Ishikawa (cell line): ENCODE data around the gene TMEM235.

ENCODE experiments used
- CEBPB ChIP-seq: IDR thresholded peaks from 2 replicates; pipeline ENCODE4 v1.6.1; 2012
- CREB1 ChIP-seq: IDR thresholded peaks from 2 replicates; pipeline ENCODE4 v1.6.1; 2012; ENCODE audit warnings: low read depth
- EGR1 ChIP-seq: IDR thresholded peaks from 2 replicates; pipeline ENCODE4 v1.6.1; 2012
- EP300 ChIP-seq: IDR thresholded peaks from 2 replicates; pipeline ENCODE4 v1.6.1; 2012; ENCODE audit warnings: borderline replicate concordance
- FOXM1 ChIP-seq: IDR thresholded peaks from 2 replicates; pipeline ENCODE4 v1.6.1; 2012; ENCODE audit warnings: low read depth, borderline replicate concordance
- NFIC ChIP-seq: IDR thresholded peaks from 2 replicates; pipeline ENCODE4 v1.6.1; 2012
- RAD21 ChIP-seq: IDR thresholded peaks from 2 replicates; pipeline ENCODE4 v1.6.1; 2012; ENCODE audit warnings: low read depth
- REST ChIP-seq: IDR thresholded peaks from 2 replicates; pipeline ENCODE4 v1.6.1; 2012; ENCODE audit warnings: low read depth, mild to moderate bottlenecking
- TAF1 ChIP-seq: IDR thresholded peaks from 2 replicates; pipeline ENCODE4 v1.6.1; 2012; ENCODE audit warnings: low read depth, mild to moderate bottlenecking
- TCF12 ChIP-seq: IDR thresholded peaks from 2 replicates; pipeline ENCODE4 v1.6.1; 2012; ENCODE audit warnings: low read depth
- TEAD4 ChIP-seq: IDR thresholded peaks from 2 replicates; pipeline ENCODE4 v1.6.1; 2012
- YY1 ChIP-seq: IDR thresholded peaks from 2 replicates; pipeline ENCODE4 v1.6.1; 2012; ENCODE audit warnings: low read depth
- ZBTB7A ChIP-seq: IDR thresholded peaks from 2 replicates; pipeline ENCODE4 v1.6.1; 2012; ENCODE audit warnings: low read depth
- TF ChIP-seq, protein P1 (sequence below): IDR thresholded peaks from 2 replicates; pipeline ENCODE4 v1.6.1; 2012
- TF ChIP-seq, protein P2 (sequence below): IDR thresholded peaks from 2 replicates; pipeline ENCODE4 v1.6.1; 2012

The TMEM235 gene

DNA sequence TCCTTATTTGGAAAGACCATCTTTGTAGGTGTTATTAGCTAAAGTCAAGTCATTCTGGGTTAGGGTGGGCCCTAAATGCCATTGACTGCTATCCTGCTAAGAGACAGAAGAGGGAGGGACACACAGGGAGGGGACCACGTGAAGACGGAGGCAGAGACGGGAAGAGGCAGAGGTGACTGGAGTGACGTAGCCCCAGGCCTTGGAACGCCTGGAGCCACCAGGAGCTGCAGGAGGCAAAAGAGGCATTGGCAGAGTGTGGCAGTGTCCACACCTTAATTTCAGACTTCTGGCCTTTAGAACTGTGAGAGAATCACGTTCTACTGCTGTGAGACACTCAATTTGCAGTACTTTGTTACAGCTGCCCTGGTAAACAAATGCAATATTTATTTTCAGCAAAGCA is 31.0 kb upstream of the TMEM235 start:
- no peak for TF ChIP-seq ZBTB7A
- TF ChIP-seq TCF12 = no peak
- TF ChIP-seq, protein P1, sequence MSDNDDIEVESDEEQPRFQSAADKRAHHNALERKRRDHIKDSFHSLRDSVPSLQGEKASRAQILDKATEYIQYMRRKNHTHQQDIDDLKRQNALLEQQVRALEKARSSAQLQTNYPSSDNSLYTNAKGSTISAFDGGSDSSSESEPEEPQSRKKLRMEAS = no peak
- TF ChIP-seq YY1 = no peak
- no peak for TF ChIP-seq RAD21
- TF ChIP-seq EGR1 = no peak
- no peak for TF ChIP-seq TAF1
- TF ChIP-seq CREB1 = no peak
- no peak for TF ChIP-seq CEBPB
- TF ChIP-seq REST = no peak
- no peak for TF ChIP-seq TEAD4
- TF ChIP-seq NFIC = no peak
- no peak for TF ChIP-seq FOXM1
- TF ChIP-seq, protein P2, sequence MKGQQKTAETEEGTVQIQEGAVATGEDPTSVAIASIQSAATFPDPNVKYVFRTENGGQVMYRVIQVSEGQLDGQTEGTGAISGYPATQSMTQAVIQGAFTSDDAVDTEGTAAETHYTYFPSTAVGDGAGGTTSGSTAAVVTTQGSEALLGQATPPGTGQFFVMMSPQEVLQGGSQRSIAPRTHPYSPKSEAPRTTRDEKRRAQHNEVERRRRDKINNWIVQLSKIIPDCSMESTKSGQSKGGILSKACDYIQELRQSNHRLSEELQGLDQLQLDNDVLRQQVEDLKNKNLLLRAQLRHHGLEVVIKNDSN = no peak
- TF ChIP-seq EP300 = no peak

- TF ChIP-seq EGR1 = no peak
- no peak for TF ChIP-seq FOXM1
- TF ChIP-seq, protein P1 = no peak
Observed at GRCh38 chr17:78202666-78203065, 28.8 kb upstream of the TMEM235 start.

DNA sequence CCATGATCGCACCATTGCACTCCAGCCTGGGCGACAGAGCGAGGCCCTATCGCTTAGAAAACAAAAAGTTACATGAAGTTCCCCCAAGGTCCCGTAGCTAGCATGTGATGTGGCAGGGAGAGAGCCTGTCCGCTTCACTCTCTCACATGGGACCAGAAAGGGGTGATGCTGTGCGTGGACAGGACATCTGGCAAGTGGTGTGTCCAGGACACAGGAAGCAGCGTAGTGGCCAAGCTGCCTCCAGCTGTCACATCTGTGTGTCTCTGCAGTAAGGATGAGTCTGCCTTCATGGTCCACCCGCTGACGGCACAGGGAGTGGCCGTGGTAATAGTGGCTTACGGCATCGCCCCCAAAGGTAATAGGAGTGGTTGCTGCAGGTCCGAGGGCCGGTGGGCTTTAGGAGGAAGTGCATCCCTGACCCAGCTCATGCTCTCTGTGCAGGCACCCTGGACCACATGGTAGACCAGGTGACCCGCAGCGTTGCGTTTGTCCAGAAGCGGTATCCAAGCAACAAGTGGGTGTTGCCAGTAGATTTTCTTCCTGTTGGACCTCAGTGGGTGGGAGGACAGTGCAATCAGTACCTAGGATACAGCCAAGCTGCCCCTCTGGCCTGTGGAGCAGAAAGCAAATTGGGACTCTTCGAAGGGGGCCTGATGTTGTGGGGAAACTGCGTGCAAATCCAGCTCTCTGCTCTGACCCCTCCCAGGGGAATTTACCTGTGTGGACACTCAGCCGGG is 26.9 kb upstream of the TMEM235 start:
- no peak for TF ChIP-seq TEAD4
- no peak for TF ChIP-seq CEBPB
- TF ChIP-seq, protein P2 = no peak
- TF ChIP-seq RAD21 = no peak
- TF ChIP-seq REST = no peak
- no peak for TF ChIP-seq TCF12
- TF ChIP-seq, protein P1 = no peak
- TF ChIP-seq FOXM1 = no peak
- no peak for TF ChIP-seq EGR1
- no peak for TF ChIP-seq ZBTB7A
- TF ChIP-seq NFIC = no peak

DNA sequence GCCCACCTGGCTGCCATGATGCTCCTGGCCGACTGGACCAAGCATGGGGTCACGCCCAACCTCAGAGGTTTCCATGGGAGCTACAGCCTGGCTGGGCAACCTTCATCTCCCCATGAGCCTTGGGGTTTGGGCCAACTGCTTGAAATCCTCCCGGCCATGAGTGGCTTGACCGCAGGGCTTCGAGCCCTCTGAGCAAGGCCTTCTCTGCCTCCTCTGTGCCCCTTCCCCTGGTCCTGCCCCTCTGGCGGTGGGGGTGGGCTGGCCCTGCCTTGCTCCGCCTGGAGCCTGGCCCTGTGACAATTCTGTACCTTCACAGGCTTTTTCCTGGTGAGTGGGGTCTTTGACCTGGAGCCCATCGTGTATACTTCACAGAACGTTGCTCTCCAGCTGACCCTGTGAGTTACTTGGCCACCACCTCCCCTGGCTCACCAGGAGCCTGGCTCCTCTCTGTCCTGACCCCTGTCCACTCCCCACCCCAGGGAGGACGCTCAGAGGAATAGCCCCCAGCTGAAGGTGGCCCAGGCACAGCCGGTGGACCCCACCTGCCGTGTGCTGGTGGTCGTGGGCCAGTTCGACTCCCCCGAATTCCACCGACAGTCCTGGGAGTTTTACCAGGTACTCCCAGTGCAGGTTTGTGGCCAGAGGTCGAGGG is 26.2 kb upstream of the TMEM235 start:
- TF ChIP-seq TCF12 (no peak), EGR1 (no peak), TEAD4 (no peak), RAD21 (no peak)

DNA sequence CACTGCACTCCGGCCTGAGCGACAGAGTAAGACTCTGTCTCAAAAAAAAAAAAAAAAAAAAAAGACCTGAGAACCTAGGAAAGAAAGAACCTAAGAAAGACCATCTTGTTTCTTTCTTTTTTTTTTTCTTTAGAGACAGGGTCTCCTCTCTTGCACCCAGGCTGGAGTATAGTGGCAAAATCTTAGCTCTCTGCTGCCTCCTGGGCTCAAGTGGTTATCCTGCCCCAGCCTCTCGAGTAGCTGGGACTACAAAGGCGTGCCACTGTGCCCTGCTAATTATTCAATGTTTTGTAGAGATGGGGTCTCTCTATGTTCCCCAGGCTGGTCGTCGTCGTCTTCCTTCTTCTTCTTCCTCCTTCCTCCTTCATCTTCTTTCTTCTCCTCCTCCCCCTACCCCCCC is 25.1 kb upstream of the TMEM235 start:
- TF ChIP-seq RAD21 (peak; percentile 3; the same call in 1 of the 2 replicates), FOXM1 (no peak)

DNA sequence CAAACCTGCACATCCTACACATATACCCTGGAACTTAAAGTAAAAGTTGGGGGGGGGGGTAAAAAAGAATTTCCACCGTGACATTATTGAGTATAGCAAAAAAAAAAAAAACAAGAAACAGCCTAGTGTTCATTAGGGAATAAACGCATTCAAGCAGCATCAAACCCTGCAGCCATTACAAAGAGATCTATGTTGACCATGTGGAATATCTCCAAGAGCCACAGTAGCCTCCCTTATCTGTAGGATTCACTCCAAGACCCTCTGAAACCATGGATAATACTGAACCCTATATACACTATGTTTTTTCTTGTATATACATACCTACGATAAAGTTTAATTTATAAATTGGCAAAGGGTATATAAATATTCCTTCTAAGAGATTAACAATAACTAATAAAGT is 22.9 kb upstream of the TMEM235 start:
- TF ChIP-seq, protein P2 = no peak
- no peak for TF ChIP-seq TEAD4
- no peak for TF ChIP-seq NFIC
- no peak for TF ChIP-seq REST
- TF ChIP-seq YY1 = no peak
- TF ChIP-seq CEBPB = no peak
- TF ChIP-seq FOXM1 = no peak
- TF ChIP-seq EP300 = no peak
